Measurements from ENCODE around the gene ELL.

- TF ChIP-seq, protein P1, sequence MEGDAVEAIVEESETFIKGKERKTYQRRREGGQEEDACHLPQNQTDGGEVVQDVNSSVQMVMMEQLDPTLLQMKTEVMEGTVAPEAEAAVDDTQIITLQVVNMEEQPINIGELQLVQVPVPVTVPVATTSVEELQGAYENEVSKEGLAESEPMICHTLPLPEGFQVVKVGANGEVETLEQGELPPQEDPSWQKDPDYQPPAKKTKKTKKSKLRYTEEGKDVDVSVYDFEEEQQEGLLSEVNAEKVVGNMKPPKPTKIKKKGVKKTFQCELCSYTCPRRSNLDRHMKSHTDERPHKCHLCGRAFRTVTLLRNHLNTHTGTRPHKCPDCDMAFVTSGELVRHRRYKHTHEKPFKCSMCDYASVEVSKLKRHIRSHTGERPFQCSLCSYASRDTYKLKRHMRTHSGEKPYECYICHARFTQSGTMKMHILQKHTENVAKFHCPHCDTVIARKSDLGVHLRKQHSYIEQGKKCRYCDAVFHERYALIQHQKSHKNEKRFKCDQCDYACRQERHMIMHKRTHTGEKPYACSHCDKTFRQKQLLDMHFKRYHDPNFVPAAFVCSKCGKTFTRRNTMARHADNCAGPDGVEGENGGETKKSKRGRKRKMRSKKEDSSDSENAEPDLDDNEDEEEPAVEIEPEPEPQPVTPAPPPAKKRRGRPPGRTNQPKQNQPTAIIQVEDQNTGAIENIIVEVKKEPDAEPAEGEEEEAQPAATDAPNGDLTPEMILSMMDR (IDR thresholded peaks at IDR 0.05) = no peak
- TF ChIP-seq POLR2A (IDR thresholded peaks at IDR 0.05) = no peak
Measured at GRCh38 chr19:18442941-18443340, 78.9 kb downstream of the ELL start.
